ENCODE data around the gene PCDHA3.

- no peak for TF ChIP-seq CTCF (IDR thresholded peaks at IDR 0.05)
- TF ChIP-seq POLR2A (IDR thresholded peaks at IDR 0.05) = no peak
Measured at GRCh38 chr5:140753561-140753960, 47.3 kb upstream of the PCDHA3 start.

All from lower leg skin (tissue), 3 donors.